Effector memory CD8-positive, alpha-beta T cell (primary cell): ENCODE measurements around the gene PDE5A.
"Not testable (repeated sequence)": the region's sequence is repeated elsewhere in the genome, so short reads cannot be mapped to it uniquely, and the experiment has no call there.

Experiments
- ATAC-seq: fragments of 150-1000 bp; cut with Tn5 transposase; replicated peaks from 2 replicates; pipeline ENCODE4 v1.10.0; 2021; ENCODE audit warnings: mild to moderate bottlenecking, moderate library complexity
- DNase-seq, 3 experiments: peaks; one replicate each; pipeline ENCODE4 v3.0.0; 2021
- H3K27ac Mint-ChIP-seq, 2 donors: one replicate each; pipeline ENCODE4 v1.8.0; 2022; ENCODE audit warnings: mild to moderate bottlenecking in 2 of 2, mixed read lengths in 2 of 2, moderate library complexity in 2 of 2
- H3K27me3 Mint-ChIP-seq, 2 donors: one replicate each; pipeline ENCODE4 v1.8.0; 2022; ENCODE audit warnings: mixed read lengths in 2 of 2
- H3K36me3 Mint-ChIP-seq: one replicate; pipeline ENCODE4 v1.8.0; 2022; ENCODE audit warnings: mild to moderate bottlenecking, moderate library complexity, mixed read lengths; ENCODE audit not compliant: insufficient read depth
- H3K4me1 Mint-ChIP-seq, 2 donors: one replicate each; pipeline ENCODE4 v1.8.0; 2022; ENCODE audit warnings: low read depth in 2 of 2, mixed read lengths in 2 of 2
- H3K4me3 Mint-ChIP-seq, 2 donors: one replicate each; pipeline ENCODE4 v1.8.0; 2022; ENCODE audit warnings: mild to moderate bottlenecking in 2 of 2, mixed read lengths in 2 of 2, moderate library complexity in 2 of 2
- H3K9me3 Mint-ChIP-seq, 2 donors: one replicate each; pipeline ENCODE4 v1.8.0; 2022; ENCODE audit warnings: mixed read lengths in 2 of 2
- total RNA-seq, 9 experiments: gene quantifications; one replicate each; lab custom pipeline; 2026; lab: John Stamatoyannopoulos, UW

Gene PDE5A
- total RNA-seq: 0.91 to 12.1 (median 2.0) reads per million in 9 experiments

DNA sequence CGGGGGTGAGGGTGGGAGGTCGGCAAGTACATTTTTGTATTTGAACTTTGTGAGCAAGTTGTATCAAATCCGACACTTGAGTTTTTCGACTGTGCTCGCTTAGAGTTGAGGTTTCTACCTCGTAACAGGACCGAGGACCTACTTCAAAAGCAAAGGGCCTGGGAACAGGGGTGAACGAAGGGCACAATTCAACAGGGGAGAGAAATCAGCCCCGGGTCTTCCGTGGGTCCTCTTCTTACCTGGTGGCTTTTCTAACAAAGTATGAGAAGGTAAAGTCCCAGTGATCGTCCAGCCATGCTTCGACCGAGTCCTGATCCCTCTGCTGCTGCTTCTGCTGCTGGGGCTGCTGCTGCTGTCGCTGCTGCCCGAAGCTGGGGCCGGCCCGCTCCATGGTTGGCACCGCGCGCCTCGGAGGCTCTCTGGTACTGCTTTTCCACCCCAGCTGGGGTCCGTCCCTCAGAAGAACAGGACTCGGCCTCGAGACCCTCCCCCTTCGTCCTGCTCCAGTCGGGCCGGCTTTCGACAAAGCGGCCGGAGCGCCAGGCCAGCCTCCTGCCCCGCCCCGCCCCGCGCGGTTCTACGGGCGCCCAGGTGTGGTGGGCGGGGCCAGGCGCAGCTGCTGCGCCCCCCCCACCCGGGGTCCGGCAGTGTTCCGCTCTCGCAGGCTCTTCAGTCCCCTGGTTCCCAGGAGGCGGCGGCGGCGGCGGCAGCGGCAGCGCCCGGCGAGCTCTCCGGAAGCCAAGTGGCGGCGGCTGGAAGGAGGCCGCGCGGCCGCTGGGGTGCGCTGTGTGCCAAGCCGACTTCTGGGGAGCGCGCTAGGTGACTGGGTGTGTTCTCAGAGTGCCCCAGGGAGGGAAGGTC, at the start of gene PDE5A:
PDE5A (minus strand) TSS at position 524 of the 861 bp plus-strand sequence; CDS start at position 391, 133 bp downstream.
- Mint-ChIP-seq H3K27ac (peak within 1 kb of the TSS; percentile 68 to 89), H3K4me1 (peaks cover 10 to 21% of the 10 kb centered on the region in 2 donors), H3K36me3 (peaks cover 3% of the 10 kb centered on the region), H3K27me3 (peaks cover 12 to 14% of the 10 kb centered on the region in 2 donors), H3K4me3 (peak within 1 kb of the TSS; percentile 92 to 93), H3K9me3 (no peaks in the 10 kb centered on the region)
- peak; percentile 82 for ATAC-seq
- peak; percentile 68 to 73 (median 71) for DNase-seq

DNA sequence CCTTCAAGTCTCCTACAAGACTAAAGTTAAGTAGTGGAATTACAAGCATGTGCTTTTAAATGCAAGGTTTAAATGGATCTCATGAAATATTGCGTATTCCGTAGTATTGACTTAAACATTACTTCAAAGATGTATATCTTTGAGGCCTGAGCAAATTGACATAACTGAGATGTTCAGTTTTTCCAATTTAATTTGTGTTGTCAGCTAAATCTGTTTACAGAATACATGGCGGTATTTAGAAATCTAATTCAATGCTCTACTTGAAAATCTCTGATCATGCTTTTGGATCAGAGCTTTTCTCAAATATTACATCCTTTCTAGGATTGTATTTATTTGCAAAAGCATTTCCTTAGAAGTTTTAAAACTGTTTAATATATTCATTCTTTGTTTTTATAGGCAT, 47.5 kb upstream of the PDE5A start:
- Mint-ChIP-seq H3K4me1 (no peaks in the 10 kb centered on the region), H3K36me3 (no peaks in the 10 kb centered on the region), H3K27me3 (peaks cover 12 to 14% of the 10 kb centered on the region in 2 donors), H3K4me3 (no peak overlapping the region), H3K27ac (no peak overlapping the region), H3K9me3 (no peaks in the 10 kb centered on the region)
- ATAC-seq: no peak
- DNase-seq: no peak

GRCh38 chr4:119675391-119675790, 46.8 kb upstream of the PDE5A start:
- no peak overlapping the region for H3K27ac Mint-ChIP-seq
- DNase-seq: no peak
- no peaks in the 10 kb centered on the region for H3K9me3 Mint-ChIP-seq
- no peaks in the 10 kb centered on the region for H3K36me3 Mint-ChIP-seq
- no peaks in the 10 kb centered on the region for H3K4me1 Mint-ChIP-seq
- H3K4me3 Mint-ChIP-seq: no peak overlapping the region
- ATAC-seq: no peak
- peaks cover 12 to 14% of the 10 kb centered on the region in 2 donors for H3K27me3 Mint-ChIP-seq

GRCh38 chr4:119672938-119673337, 44.3 kb upstream of the PDE5A start:
- Mint-ChIP-seq H3K9me3 (no peaks in the 10 kb centered on the region), H3K27me3 (peaks cover 7 to 12% of the 10 kb centered on the region in 2 donors), H3K27ac (no peak overlapping the region), H3K4me3 (no peak overlapping the region), H3K36me3 (no peaks in the 10 kb centered on the region), H3K4me1 (no peaks in the 10 kb centered on the region)
- no peak for ATAC-seq
- no peak for DNase-seq

DNA sequence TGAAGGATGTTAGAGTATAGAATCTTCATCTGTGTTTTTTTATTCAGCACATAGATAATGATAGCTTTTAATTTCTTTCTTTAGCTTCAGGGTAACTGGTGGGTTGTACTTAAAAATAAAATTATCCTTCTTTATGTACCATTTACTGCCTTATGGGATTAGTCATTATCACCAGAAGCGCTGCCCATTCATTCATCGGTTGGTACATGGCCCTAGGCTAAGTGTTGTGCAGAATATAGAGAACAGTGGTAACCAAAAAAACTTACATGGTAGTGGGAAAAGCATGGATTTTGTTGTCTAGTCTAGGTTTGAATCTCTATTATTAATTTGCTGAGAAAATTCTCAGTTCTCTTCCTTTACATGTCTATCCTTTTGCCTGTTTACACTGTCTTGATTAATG, 43.5 kb upstream of the PDE5A start:
- ATAC-seq (no peak), DNase-seq (no peak)
- no peak overlapping the region for H3K27ac Mint-ChIP-seq
- H3K27me3 Mint-ChIP-seq: peaks cover 7 to 12% of the 10 kb centered on the region in 2 donors
- H3K36me3 Mint-ChIP-seq: no peaks in the 10 kb centered on the region
- no peaks in the 10 kb centered on the region for H3K9me3 Mint-ChIP-seq
- no peak overlapping the region for H3K4me3 Mint-ChIP-seq
- H3K4me1 Mint-ChIP-seq: no peaks in the 10 kb centered on the region

DNA sequence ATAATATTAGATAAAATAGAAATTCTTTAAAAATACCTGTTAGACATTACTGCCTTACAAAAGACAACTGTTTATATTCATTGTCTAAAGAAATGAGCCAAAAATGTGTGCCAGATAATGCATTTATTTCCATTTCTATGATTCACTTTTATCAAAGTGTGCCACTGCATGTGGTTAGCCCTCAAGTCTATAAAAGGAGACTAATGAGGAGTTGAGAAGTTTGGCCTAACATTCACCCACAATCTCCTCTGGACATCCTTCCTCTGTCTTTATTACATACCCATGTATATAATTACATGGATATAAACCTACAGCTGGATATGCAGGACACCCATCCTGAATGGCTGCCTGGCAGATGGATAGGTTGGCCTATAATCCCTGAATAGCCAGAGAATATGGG, 42.6 kb upstream of the PDE5A start:
- Mint-ChIP-seq H3K9me3 (no peaks in the 10 kb centered on the region), H3K27ac (no peak overlapping the region), H3K4me3 (no peak overlapping the region), H3K36me3 (no peaks in the 10 kb centered on the region), H3K4me1 (no peaks in the 10 kb centered on the region), H3K27me3 (peaks cover 12 to 14% of the 10 kb centered on the region in 2 donors)
- DNase-seq (no peak), ATAC-seq (no peak)

DNA sequence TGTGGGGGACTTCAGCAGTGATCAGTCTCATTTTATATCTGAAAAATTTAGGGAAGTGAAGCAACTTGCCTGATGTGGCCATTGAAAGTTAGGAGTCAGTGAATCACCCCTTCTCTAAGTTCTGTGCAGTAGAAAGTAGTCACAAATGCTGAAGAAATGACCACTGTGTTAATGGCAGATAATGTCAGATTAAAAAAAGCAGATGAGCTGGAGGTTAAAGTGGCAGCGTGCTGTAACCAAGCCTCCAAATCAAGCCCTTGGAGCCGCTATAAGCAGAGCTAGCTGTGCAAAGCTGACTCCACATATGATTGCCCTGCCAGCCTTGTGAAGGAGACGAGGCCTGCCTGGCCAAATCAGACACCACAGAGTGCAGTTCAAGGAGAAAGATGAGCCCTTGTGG, 39.2 kb upstream of the PDE5A start:
- DNase-seq (no peak), ATAC-seq (no peak)
- peaks cover 13 to 27% of the 10 kb centered on the region in 2 donors for H3K27me3 Mint-ChIP-seq
- no peak overlapping the region for H3K27ac Mint-ChIP-seq
- no peaks in the 10 kb centered on the region for H3K4me1 Mint-ChIP-seq
- H3K4me3 Mint-ChIP-seq: no peak overlapping the region
- no peaks in the 10 kb centered on the region for H3K9me3 Mint-ChIP-seq
- no peaks in the 10 kb centered on the region for H3K36me3 Mint-ChIP-seq

DNA sequence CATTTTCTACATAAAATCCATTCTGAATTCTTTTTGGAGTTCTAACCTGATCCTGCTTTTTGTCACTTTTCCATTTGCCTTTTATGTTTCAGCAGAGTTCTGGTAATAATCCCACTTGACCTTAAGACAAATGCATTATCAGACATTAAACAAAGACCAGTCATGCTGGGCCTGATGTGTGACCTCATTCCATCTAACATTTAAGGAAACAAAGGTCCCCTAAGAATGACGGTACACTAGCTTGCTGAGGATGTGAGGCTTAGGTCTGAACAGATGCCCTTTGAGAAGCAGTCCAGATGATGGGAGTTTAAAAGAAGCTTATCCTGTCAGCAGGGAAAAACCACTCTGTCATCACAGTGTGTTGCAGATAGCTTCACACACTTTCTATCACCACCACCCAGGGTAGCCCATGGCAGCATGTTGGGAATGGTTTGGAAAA, 38.1 kb upstream of the PDE5A start:
- ATAC-seq (no peak), DNase-seq (no peak)
- Mint-ChIP-seq H3K27me3 (peaks cover 19 to 33% of the 10 kb centered on the region in 2 donors), H3K4me3 (no peak overlapping the region), H3K4me1 (no peaks in the 10 kb centered on the region), H3K27ac (no peak overlapping the region), H3K9me3 (no peaks in the 10 kb centered on the region), H3K36me3 (no peaks in the 10 kb centered on the region)

DNA sequence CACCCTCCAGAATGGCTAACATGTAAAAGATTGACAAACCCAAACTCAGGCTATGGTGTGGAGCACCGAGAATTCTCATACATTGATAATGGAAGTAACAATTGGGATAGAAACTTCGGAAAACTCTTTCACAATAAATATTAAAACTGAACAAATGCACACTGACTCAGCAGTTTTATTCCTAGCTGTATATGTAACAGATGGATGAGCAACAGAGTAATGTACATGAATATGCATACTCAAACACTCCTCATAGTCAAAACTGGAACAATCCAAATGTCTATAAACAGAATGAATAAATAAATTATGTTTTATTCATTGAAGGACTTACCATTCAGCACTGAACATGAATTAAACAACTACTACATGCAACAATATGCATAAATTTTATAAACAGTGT, 37.1 kb upstream of the PDE5A start:
- no peak overlapping the region for H3K4me3 Mint-ChIP-seq
- no peaks in the 10 kb centered on the region for H3K36me3 Mint-ChIP-seq
- no peaks in the 10 kb centered on the region for H3K4me1 Mint-ChIP-seq
- no peaks in the 10 kb centered on the region for H3K9me3 Mint-ChIP-seq
- no peak for DNase-seq
- peaks cover 19 to 33% of the 10 kb centered on the region in 2 donors for H3K27me3 Mint-ChIP-seq
- no peak for ATAC-seq
- no peak overlapping the region for H3K27ac Mint-ChIP-seq

DNA sequence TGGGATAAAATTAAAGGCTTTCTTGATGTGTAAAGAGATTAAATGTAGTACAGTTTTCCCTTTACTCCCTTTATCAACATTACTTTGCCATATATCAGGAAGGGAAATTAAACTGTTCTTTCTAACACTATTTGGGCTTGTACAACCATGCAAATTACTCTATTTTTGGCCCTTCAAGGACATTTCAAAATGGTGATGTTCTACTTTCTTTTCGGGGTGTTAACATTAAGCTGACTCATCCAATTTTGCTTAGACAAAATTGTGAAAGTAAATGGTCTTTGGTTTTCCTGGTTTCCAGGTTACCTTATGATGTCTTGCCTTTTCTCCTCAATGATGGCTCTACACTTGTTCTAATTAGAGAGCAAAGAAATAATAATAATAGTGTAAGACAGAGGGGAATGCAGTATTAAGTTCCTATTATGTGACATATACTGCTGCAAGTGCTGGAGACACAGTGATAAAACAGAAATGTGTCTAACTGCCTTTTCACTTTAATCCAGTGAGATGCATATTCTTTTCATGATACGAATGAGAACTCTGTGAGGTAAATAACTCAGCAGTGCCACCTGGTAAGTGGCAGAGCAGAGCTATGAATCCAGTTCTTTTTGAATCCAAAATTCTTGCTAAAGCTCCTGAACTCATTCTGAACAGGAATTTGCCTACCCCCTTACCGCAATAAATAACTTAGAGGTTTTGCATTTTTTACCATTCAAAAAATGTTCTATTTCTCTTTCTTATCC, 35.7 kb upstream of the PDE5A start:
- Mint-ChIP-seq H3K27ac (no peak overlapping the region), H3K27me3 (peaks cover 19 to 33% of the 10 kb centered on the region in 2 donors), H3K9me3 (no peaks in the 10 kb centered on the region), H3K36me3 (no peaks in the 10 kb centered on the region), H3K4me1 (no peaks in the 10 kb centered on the region), H3K4me3 (no peak overlapping the region)
- no peak for ATAC-seq
- DNase-seq: no peak

DNA sequence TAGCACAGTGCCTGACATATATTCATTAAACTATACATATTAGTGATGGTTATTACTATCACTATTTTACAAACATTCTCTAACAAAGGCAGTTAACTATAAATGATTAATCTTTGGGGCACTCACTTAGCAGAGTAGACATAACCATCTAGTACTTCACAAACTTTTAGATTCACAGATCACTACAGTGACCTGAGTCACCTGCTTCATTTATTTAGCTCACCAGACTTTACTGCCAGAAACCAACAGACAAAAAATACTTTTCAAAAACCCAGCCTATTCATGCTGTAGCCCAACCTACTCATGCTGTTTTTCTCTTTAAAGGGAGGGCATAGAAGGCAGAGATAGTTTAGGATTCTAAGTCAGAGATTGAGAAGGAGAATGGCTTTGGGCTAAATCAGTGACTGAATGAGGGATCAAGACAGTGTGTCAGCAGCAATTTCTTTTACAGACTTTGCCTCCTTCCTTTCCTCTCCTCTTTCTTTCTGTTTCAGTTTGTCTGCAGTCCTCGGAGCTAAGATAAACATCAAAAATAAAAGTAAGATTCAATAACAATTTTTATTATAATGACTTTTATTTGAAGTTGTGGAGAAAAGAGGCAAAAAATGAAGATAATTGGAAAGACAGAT, 34.7 kb upstream of the PDE5A start:
- Mint-ChIP-seq H3K27me3 (peaks cover 19 to 33% of the 10 kb centered on the region in 2 donors), H3K36me3 (no peaks in the 10 kb centered on the region), H3K27ac (no peak overlapping the region), H3K4me3 (no peak overlapping the region), H3K9me3 (no peaks in the 10 kb centered on the region), H3K4me1 (no peaks in the 10 kb centered on the region)
- DNase-seq: no peak
- ATAC-seq: no peak

GRCh38 chr4:119662612-119663011, 34.0 kb upstream of the PDE5A start:
- H3K4me1 Mint-ChIP-seq, H3K9me3 Mint-ChIP-seq, H3K36me3 Mint-ChIP-seq, DNase-seq, H3K27ac Mint-ChIP-seq, H3K4me3 Mint-ChIP-seq, ATAC-seq: not testable (repeated sequence)
- peaks cover 19 to 33% of the 10 kb centered on the region in 2 donors for H3K27me3 Mint-ChIP-seq

DNA sequence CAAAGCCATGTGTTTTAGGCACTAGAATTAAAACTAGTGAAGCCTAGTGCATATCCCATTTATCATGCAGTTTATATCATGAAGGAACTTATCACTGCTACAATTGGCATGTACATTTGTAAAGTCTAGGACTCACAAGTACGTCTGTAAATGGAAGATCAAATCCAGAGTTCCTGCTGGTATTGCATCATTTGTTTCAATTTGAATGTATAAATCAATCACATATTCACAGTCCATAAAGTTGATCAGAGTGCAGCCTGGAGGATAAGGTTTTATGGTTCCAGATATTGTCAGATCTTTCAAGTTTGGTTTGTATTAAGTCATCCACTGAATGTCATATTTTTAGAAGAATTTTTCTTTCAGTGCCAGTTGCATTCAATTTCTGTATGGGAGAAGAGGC, 32.6 kb upstream of the PDE5A start:
- DNase-seq (no peak), ATAC-seq (no peak)
- Mint-ChIP-seq H3K4me1 (no peaks in the 10 kb centered on the region), H3K27me3 (peaks cover 19 to 25% of the 10 kb centered on the region in 2 donors), H3K9me3 (no peaks in the 10 kb centered on the region), H3K36me3 (no peaks in the 10 kb centered on the region), H3K4me3 (no peak overlapping the region), H3K27ac (no peak overlapping the region)
